NCI-H2107 (cell line): ENCODE measurements around the gene FAM53B.
"Not testable (repeated sequence)": the region's sequence is repeated elsewhere in the genome, so short reads cannot be mapped to it uniquely, and the experiment has no call there.

Experiments
- DNase-seq: peaks from one replicate; lab custom pipeline; 2025; lab: John Stamatoyannopoulos, UW

FAM53B gene

GRCh38 chr10:124744102-124745050, at the start of gene FAM53B:
TSS of gene FAM53B (minus strand) at chr10:124744378. CDS start at chr10:124706713, 37,665 bp downstream.
- peak; percentile 32 for DNase-seq

- DNase-seq = no peak
Observed at GRCh38 chr10:124792998-124793352, 48.8 kb upstream of the FAM53B start.

GRCh38 chr10:124791547-124792348, 47.6 kb upstream of the FAM53B start, which contains the start of gene EEF1AKMT2:
TSS of gene EEF1AKMT2 (minus strand) at chr10:124791887. CDS start at chr10:124791833, 54 bp downstream.
- DNase-seq = peak; percentile 42

- DNase-seq = not testable (repeated sequence)
Observed at GRCh38 chr10:124782900-124783299, 38.7 kb upstream of the FAM53B start.

- no peak for DNase-seq
Observed at GRCh38 chr10:124768791-124769190, 24.6 kb upstream of the FAM53B start.

- no peak for DNase-seq
Observed at GRCh38 chr10:124765256-124765655, 21.1 kb upstream of the FAM53B start.

GRCh38 chr10:124763267-124763666, 19.1 kb upstream of the FAM53B start:
- DNase-seq = no peak

GRCh38 chr10:124762281-124762680, 18.1 kb upstream of the FAM53B start:
- no peak for DNase-seq

- no peak for DNase-seq
Observed at GRCh38 chr10:124756156-124756903, 12.2 kb upstream of the FAM53B start.

GRCh38 chr10:124755581-124755980, 11.4 kb upstream of the FAM53B start:
- no peak for DNase-seq

- DNase-seq = no peak
Observed at GRCh38 chr10:124754227-124754626, 10.0 kb upstream of the FAM53B start.

GRCh38 chr10:124748953-124749645, 4.9 kb upstream of the FAM53B start:
- no peak for DNase-seq

GRCh38 chr10:124748166-124748565, 4.0 kb upstream of the FAM53B start:
- DNase-seq = no peak

- DNase-seq = no peak
Observed at GRCh38 chr10:124747745-124748144, 3.6 kb upstream of the FAM53B start.

GRCh38 chr10:124746992-124747391, 2.8 kb upstream of the FAM53B start:
- no peak for DNase-seq

- not testable (repeated sequence) for DNase-seq
Observed at GRCh38 chr10:124746447-124746846, 2.3 kb upstream of the FAM53B start.

- no peak for DNase-seq
Observed at GRCh38 chr10:124745673-124746072, 1.5 kb upstream of the FAM53B start.

- no peak for DNase-seq
Observed at GRCh38 chr10:124745252-124745651, 1.1 kb upstream of the FAM53B start.

- no peak for DNase-seq
Observed at GRCh38 chr10:124743191-124744101, 732 bp downstream of the FAM53B start.
